GM19452 (cell line): ENCODE data around the gene CDC27.
"Not testable (repeated sequence)": the region's sequence is repeated elsewhere in the genome, so short reads cannot be mapped to it uniquely, and the experiment has no call there.

Experiments used
- ATAC-seq: cut with Tn5 transposase; IDR thresholded peaks from one replicate; pipeline ENCODE4 v1.9.1; 2021; ENCODE audit not compliant: unreplicated experiment

Gene CDC27

GRCh38 chr17:47193931-47194511 is 4.9 kb upstream of the CDC27 start:
- no peak for ATAC-seq

GRCh38 chr17:47192554-47192953 is 3.5 kb upstream of the CDC27 start:
- no peak for ATAC-seq

- ATAC-seq = no peak
Measured at GRCh38 chr17:47190770-47191169, 1.7 kb upstream of the CDC27 start.

GRCh38 chr17:47190243-47190642 is 1.1 kb upstream of the CDC27 start:
- ATAC-seq = no peak

GRCh38 chr17:47189732-47190237 is 690 bp upstream of the CDC27 start:
- no peak for ATAC-seq

- no peak for ATAC-seq
Measured at GRCh38 chr17:47188271-47188875, 722 bp downstream of the CDC27 start.

- ATAC-seq = no peak
Measured at GRCh38 chr17:47184681-47185080, 4.4 kb downstream of the CDC27 start.

GRCh38 chr17:47180988-47181387 is 8.1 kb downstream of the CDC27 start:
- ATAC-seq = not testable (repeated sequence)

GRCh38 chr17:47180337-47180736 is 8.8 kb downstream of the CDC27 start:
- ATAC-seq = no peak

- no peak for ATAC-seq
Measured at GRCh38 chr17:47179141-47179540, 10.0 kb downstream of the CDC27 start.

- no peak for ATAC-seq
Measured at GRCh38 chr17:47177261-47177660, 11.8 kb downstream of the CDC27 start.

GRCh38 chr17:47176389-47176826 is 12.7 kb downstream of the CDC27 start:
- no peak for ATAC-seq

GRCh38 chr17:47174823-47175222 is 14.3 kb downstream of the CDC27 start:
- ATAC-seq = not testable (repeated sequence)

- ATAC-seq = no peak
Measured at GRCh38 chr17:47172696-47173565, 16.2 kb downstream of the CDC27 start.

- ATAC-seq = no peak
Measured at GRCh38 chr17:47170710-47171109, 18.4 kb downstream of the CDC27 start.

- ATAC-seq = not testable (repeated sequence)
Measured at GRCh38 chr17:47168896-47169295, 20.2 kb downstream of the CDC27 start.

- not testable (repeated sequence) for ATAC-seq
Measured at GRCh38 chr17:47166854-47167253, 22.2 kb downstream of the CDC27 start.

GRCh38 chr17:47165137-47165536 is 24.0 kb downstream of the CDC27 start:
- no peak for ATAC-seq

GRCh38 chr17:47164263-47164662 is 24.8 kb downstream of the CDC27 start:
- no peak for ATAC-seq

- ATAC-seq = no peak
Measured at GRCh38 chr17:47162013-47162622, 27.0 kb downstream of the CDC27 start.

- no peak for ATAC-seq
Measured at GRCh38 chr17:47159315-47159714, 29.8 kb downstream of the CDC27 start.
